Panc1 (cell line): Measurements from ENCODE around the gene CLEC20A. TPM values are rescaled to one million over a fixed set of nuclear protein-coding genes. Genes with fewer than 3 reads are reported as not detected.

Experiments used
- ATAC-seq: fragments of 200-7000 bp; cut with Tn5 transposase; 2 replicates; pipeline ENCODE4 v1.9.1; 2020; ENCODE audit warnings: mild to moderate bottlenecking, moderate library complexity
- BruUV-seq: library from RNA; stranded (reverse); fragments of 400-500 nt; replicated peaks from 2 replicates; lab custom pipeline; 2021; lab: Mats Ljungman, UMichigan
- CTCF ChIA-PET: fragments of 300-600 bp; sonication (Branson Sonifier 250); formaldehyde crosslinking; loops from one replicate; lab custom pipeline; 2022; ENCODE audit warnings: antibody characterized with exemption; lab: Charles Lee
- POLR2A ChIA-PET: fragments of 300-600 bp; sonication (Branson Sonifier 250); formaldehyde crosslinking; loops from one replicate; lab custom pipeline; 2022; ENCODE audit warnings: antibody characterized with exemption; lab: Charles Lee
- DNase-seq: peaks from one replicate; pipeline ENCODE4 v3.0.0-alpha.2; 2010; ENCODE audit warnings: low read depth, low spot score
- H3K27ac ChIP-seq: 2 replicates; pipeline ENCODE4 v1.5.1; 2011; ENCODE audit warnings: mild to moderate bottlenecking, low read length, inconsistent platforms
- H3K27me3 ChIP-seq: fragments of 200-500 bp; sonication (Bioruptor generic); 2 replicates; pipeline ENCODE4 v1.6.0; 2014; ENCODE audit warnings: low read length, inconsistent platforms; ENCODE audit not compliant: control insufficient read depth, insufficient read depth
- H3K36me3 ChIP-seq: fragments of 200-500 bp; sonication (Bioruptor generic); 2 replicates; pipeline ENCODE4 v1.5.1; 2014; ENCODE audit warnings: inconsistent platforms, mild to moderate bottlenecking, low read length, moderate library complexity; ENCODE audit not compliant: control insufficient read depth, insufficient read depth
- H3K4me1 ChIP-seq: 2 replicates; pipeline ENCODE4 v1.5.1; 2011; ENCODE audit warnings: inconsistent platforms, mild to moderate bottlenecking, low read length, moderate library complexity; ENCODE audit not compliant: control insufficient read depth, insufficient read depth
- H3K4me3 ChIP-seq, 2 experiments: 2 replicates each; pipeline ENCODE4 v1.5.1; 2011 to 2012; ENCODE audit warnings: low read depth in 2 of 2, low read length in 2 of 2, mild to moderate bottlenecking in 2 of 2, inconsistent platforms in 1 of 2, moderate library complexity in 1 of 2
- H3K9me3 ChIP-seq: fragments of 200-500 bp; sonication (Bioruptor generic); 2 replicates; pipeline ENCODE4 v1.5.1; 2014; ENCODE audit warnings: low read depth, mild to moderate bottlenecking, inconsistent platforms, low read length, moderate library complexity; ENCODE audit not compliant: control insufficient read depth, insufficient read depth
- CTCF ChIP-seq: fragments of 450-650 bp; IDR thresholded peaks from 2 replicates; pipeline ENCODE4 v1.5.1; 2017; ENCODE audit warnings: mild to moderate bottlenecking
- POLR2AphosphoS5 ChIP-seq: IDR thresholded peaks from 2 replicates; pipeline ENCODE4 v1.6.1; 2012; ENCODE audit warnings: mild to moderate bottlenecking, low read depth, low read length, moderate library complexity
- REST ChIP-seq, 2 experiments: IDR thresholded peaks; 2 replicates each; pipeline ENCODE4 v1.6.1; 2011 to 2012; ENCODE audit warnings: low read depth in 2 of 2, control low read depth in 1 of 2, low read length in 1 of 2, mild to moderate bottlenecking in 1 of 2, moderate library complexity in 1 of 2; ENCODE audit not compliant: insufficient read depth in 1 of 2
- SIN3A ChIP-seq: IDR thresholded peaks from 2 replicates; pipeline ENCODE4 v1.6.1; 2012; ENCODE audit warnings: low read depth, mild to moderate bottlenecking, low read length, moderate library complexity, borderline replicate concordance; ENCODE audit not compliant: insufficient read depth
- TCF7L2 ChIP-seq: IDR thresholded peaks from 2 replicates; pipeline ENCODE4 v1.6.1; 2011; ENCODE audit warnings: mild to moderate bottlenecking, low read depth, low read length, inconsistent platforms
- in situ Hi-C: cut with HindIII; loops from 2 replicates; pipeline ENCODE4 v1.10.0; 2016; ENCODE audit warnings: low sequenced_read_pairs, low pct_unique_long_range_greater_than_20kb
- intact Hi-C: fragments of 100-400 bp; cut with micrococcal nuclease; formaldehyde crosslinking; loops from one replicate; pipeline ENCODE4 v1.10.0; 2022; ENCODE audit not compliant: unreplicated experiment
- total RNA-seq: library from RNA; stranded (reverse); gene quantifications from one replicate; pipeline ENCODE4 v1.2.1, GENCODE V29; 2021; ENCODE audit not compliant: unreplicated experiment

Gene CLEC20A
- total RNA-seq, 1 experiment from 2014 or later, result not detected

GRCh38 chr1:178529364-178530036, 32.7 kb upstream of the CLEC20A start:
- intact Hi-C loops, result loop anchor here (5.0 kb wide), 2 partner anchors 222 to 358 kb away; no protein-coding TSS in a partner anchor
- no peak for DNase-seq
- no peak overlapping the region for H3K4me3 ChIP-seq
- no peak for ATAC-seq
- no peaks in the 10 kb centered on the region for H3K9me3 ChIP-seq
- POLR2A ChIA-PET, result no interaction called here
- no peaks in the 10 kb centered on the region for H3K36me3 ChIP-seq
- TF ChIP-seq POLR2AphosphoS5 (no peak), SIN3A (no peak), CTCF (no peak), REST (IDR thresholded peaks at IDR 0.05; ENCODE audit: insufficient read depth in 1 of 2, low read depth in 2 of 2, low read length in 1 of 2) (no peak), TCF7L2 (no peak)
- no TSS peak for BruUV-seq
- CTCF ChIA-PET, result interaction anchor here (0.6 kb wide), 1 partner anchor 24 kb away, joined by 6 read pairs; no protein-coding TSS in a partner anchor
- 0 out of 2 replicates have a peak, but pooled peaks cover 2% of the 10 kb centered on the region for H3K4me1 ChIP-seq
- H3K27me3 ChIP-seq, result no peaks in the 10 kb centered on the region
- no peak overlapping the region for H3K27ac ChIP-seq
- in situ Hi-C loops, result no loop called here

- BruUV-seq, result no TSS peak
- CTCF ChIA-PET, result interaction anchor here (0.6 kb wide), 1 partner anchor 23 kb away, joined by 6 read pairs; no protein-coding TSS in a partner anchor
These were observed 32.2 kb upstream of the CLEC20A start for GRCh38 chr1:178528953-178529335.

More at GRCh38 chr1:178528953-178529335, 32.2 kb upstream of the CLEC20A start:
- Histone ChIP-seq H3K27ac (no peak overlapping the region), H3K4me1 (0 out of 2 replicates have a peak, but pooled peaks cover 2% of the 10 kb centered on the region), H3K4me3 (no peak overlapping the region), H3K27me3 (no peaks in the 10 kb centered on the region), H3K36me3 (no peaks in the 10 kb centered on the region), H3K9me3 (no peaks in the 10 kb centered on the region)
- POLR2A ChIA-PET, result no interaction called here
- TF ChIP-seq TCF7L2 (no peak), POLR2AphosphoS5 (no peak), REST (IDR thresholded peaks at IDR 0.05; ENCODE audit: insufficient read depth in 1 of 2, low read depth in 2 of 2, low read length in 1 of 2) (no peak), SIN3A (no peak), CTCF (no peak)
- ATAC-seq, result no peak
- no peak for DNase-seq
- intact Hi-C loops (no loop called here), in situ Hi-C loops (no loop called here)
